ENCODE data around the gene SLC38A6. TPM values are rescaled to one million over a fixed set of nuclear protein-coding genes. Genes with fewer than 3 reads are reported as not detected.

SLC38A6 gene
- polyA plus RNA-seq, 1 donor from 2014 or later: 31.9 TPM

GRCh38 chr14:60968099-60968498, 12.9 kb upstream of the SLC38A6 start:
- Histone ChIP-seq H3K9me3 (ENCODE audit: low read length) (no peaks in the 10 kb centered on the region), H3K9ac (ENCODE audit: low read length) (no peak overlapping the region), H2AFZ (ENCODE audit: low read depth, low read length) (no peak overlapping the region), H4K20me1 (ENCODE audit: insufficient read depth) (no peaks in the 10 kb centered on the region), H3K4me3 (ENCODE audit: low read length) (no peak overlapping the region), H3K9me2 (ENCODE audit: insufficient read depth, low read length) (no peaks in the 10 kb centered on the region), H3F3A (ENCODE audit: insufficient read depth, low read length, poor library complexity, severe bottlenecking) (no peaks in the 10 kb centered on the region), H3K79me2 (replicated peaks; ENCODE audit: insufficient read depth, low read length) (no peaks in the 10 kb centered on the region), H3K27ac (ENCODE audit: low read length) (no peak overlapping the region), H3K27me3 (ENCODE audit: insufficient read depth, low read depth, low read length) (no peaks in the 10 kb centered on the region), H3K4me2 (ENCODE audit: low read length) (no peak overlapping the region), H3K36me3 (ENCODE audit: insufficient read depth, low read length) (no peaks in the 10 kb centered on the region)
- TF ChIP-seq REST (IDR thresholded peaks at IDR 0.05; ENCODE audit: borderline replicate concordance) (no peak), POLR2AphosphoS5 (IDR thresholded peaks at IDR 0.05) (no peak), CTCF (IDR thresholded peaks at IDR 0.05; ENCODE audit: poor library complexity, severe bottlenecking) (no peak), EZH2 (IDR thresholded peaks at IDR 0.05; ENCODE audit: borderline replicate concordance, insufficient read depth, low read length, poor library complexity, severe bottlenecking) (no peak), RAD21 (conservative IDR thresholded peaks at IDR 0.05) (no peak), SMC3 (conservative IDR thresholded peaks at IDR 0.05; ENCODE audit: poor library complexity) (no peak), EP300 (conservative IDR thresholded peaks at IDR 0.05; ENCODE audit: poor library complexity, severe bottlenecking) (no peak), TAF1 (IDR thresholded peaks at IDR 0.05; ENCODE audit: low read depth) (no peak), MXI1 (conservative IDR thresholded peaks at IDR 0.05; ENCODE audit: poor library complexity, severe bottlenecking) (no peak)

GRCh38 chr14:60968671-60969070, 12.4 kb upstream of the SLC38A6 start:
- H3K9ac ChIP-seq (ENCODE audit: low read length): no peak overlapping the region
- no peaks in the 10 kb centered on the region for H4K20me1 ChIP-seq (ENCODE audit: insufficient read depth)
- H2AFZ ChIP-seq (ENCODE audit: low read depth, low read length): no peak overlapping the region
- H3K27me3 ChIP-seq (ENCODE audit: insufficient read depth, low read depth, low read length): no peaks in the 10 kb centered on the region
- H3K4me2 ChIP-seq (ENCODE audit: low read length): no peak overlapping the region
- no peaks in the 10 kb centered on the region for H3K9me2 ChIP-seq (ENCODE audit: insufficient read depth, low read length)
- no peaks in the 10 kb centered on the region for H3K9me3 ChIP-seq (ENCODE audit: low read length)
- H3K36me3 ChIP-seq (ENCODE audit: insufficient read depth, low read length): no peaks in the 10 kb centered on the region
- H3F3A ChIP-seq (ENCODE audit: insufficient read depth, low read length, poor library complexity, severe bottlenecking): no peaks in the 10 kb centered on the region
- no peaks in the 10 kb centered on the region for H3K79me2 ChIP-seq (replicated peaks; ENCODE audit: insufficient read depth, low read length)
- no peak overlapping the region for H3K4me3 ChIP-seq (ENCODE audit: low read length)
- no peak overlapping the region for H3K27ac ChIP-seq (ENCODE audit: low read length)
- TF ChIP-seq RAD21 (conservative IDR thresholded peaks at IDR 0.05) (no peak), CTCF (IDR thresholded peaks at IDR 0.05; ENCODE audit: poor library complexity, severe bottlenecking) (no peak), POLR2AphosphoS5 (IDR thresholded peaks at IDR 0.05) (no peak), MXI1 (conservative IDR thresholded peaks at IDR 0.05; ENCODE audit: poor library complexity, severe bottlenecking) (no peak), EZH2 (IDR thresholded peaks at IDR 0.05; ENCODE audit: borderline replicate concordance, insufficient read depth, low read length, poor library complexity, severe bottlenecking) (no peak), TAF1 (IDR thresholded peaks at IDR 0.05; ENCODE audit: low read depth) (no peak), SMC3 (conservative IDR thresholded peaks at IDR 0.05; ENCODE audit: poor library complexity) (no peak), EP300 (conservative IDR thresholded peaks at IDR 0.05; ENCODE audit: poor library complexity, severe bottlenecking) (no peak), REST (IDR thresholded peaks at IDR 0.05; ENCODE audit: borderline replicate concordance) (no peak)

All from neural cell (in vitro differentiated cells).